Measurements from ENCODE around the gene SOHLH1.

- no peak for TF ChIP-seq CTCF (IDR thresholded peaks at IDR 0.05; ENCODE audit: low read length)
- TF ChIP-seq EZH2 (optimal IDR thresholded peaks at IDR 0.05; ENCODE audit: low read depth, low read length) = no peak
Observed at GRCh38 chr9:135687216-135687615, 12.1 kb downstream of the SOHLH1 start.
